GM19193 (cell line): ENCODE results near the gene PNMA8B.

Experiments
- POLR2A ChIP-seq: IDR thresholded peaks from 4 replicates; pipeline ENCODE4 v1.6.1; 2011; ENCODE audit not compliant: insufficient read depth, insufficient read length; ENCODE audit errors: extremely low read depth

The PNMA8B gene

DNA sequence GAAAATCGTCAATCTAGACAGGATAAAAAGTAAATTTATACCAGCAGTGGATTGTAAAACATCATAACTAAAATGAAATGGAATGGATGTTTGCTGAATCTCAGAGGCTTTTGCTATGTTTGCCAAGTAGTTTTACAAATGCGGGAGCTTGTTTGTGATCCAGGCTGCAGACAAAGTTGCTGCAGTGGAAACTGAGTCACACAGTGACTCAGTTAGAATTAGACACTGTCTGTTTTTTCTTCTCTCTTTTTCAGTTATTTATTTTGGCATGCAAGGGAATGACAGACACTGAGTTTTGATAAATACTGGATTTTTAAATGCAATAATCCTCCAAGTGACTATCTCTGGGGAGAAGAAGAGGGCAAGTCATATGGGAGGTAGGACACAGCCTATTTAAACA, 19.7 kb downstream of the PNMA8B start:
- no peak for TF ChIP-seq POLR2A

DNA sequence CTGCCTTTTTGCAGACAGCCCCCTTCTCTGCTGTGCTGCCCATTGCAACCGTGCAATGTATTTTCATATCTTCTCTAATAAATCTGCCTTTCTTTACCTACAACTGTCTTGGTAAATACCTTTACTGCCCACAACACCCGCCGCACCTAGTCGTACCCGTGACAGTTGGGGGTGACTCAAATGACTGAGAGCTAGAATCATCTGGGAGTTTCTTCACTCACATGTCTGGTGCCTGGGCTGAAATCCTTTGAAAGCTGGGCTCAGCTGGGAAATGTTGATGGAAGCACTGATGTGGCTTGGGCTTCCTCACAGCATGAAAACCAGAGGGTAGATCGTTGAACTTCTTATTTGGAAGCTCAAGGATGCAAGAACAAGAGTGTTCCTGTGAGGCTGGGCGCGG, 21.5 kb downstream of the PNMA8B start:
- TF ChIP-seq POLR2A, result no peak

DNA sequence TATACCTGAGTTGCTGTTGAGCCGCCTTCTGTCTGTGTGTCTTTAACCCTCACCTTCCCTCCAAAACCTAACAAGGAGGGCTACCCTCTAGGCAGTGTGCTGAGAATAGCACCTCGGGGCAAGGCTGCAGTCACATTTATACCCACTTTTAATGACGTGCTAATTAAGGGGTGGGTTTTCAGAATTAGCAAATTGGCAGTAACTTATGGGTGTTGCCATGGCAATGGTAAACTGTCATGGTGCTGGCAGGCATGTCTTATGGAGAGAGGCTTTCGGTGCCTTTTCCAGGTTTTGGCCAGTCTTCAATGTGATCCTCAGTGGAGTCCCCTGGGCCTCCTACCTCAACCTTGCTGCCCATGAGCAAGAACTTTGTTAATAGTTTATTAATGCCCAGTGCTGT, 23.1 kb downstream of the PNMA8B start:
- no peak for TF ChIP-seq POLR2A

DNA sequence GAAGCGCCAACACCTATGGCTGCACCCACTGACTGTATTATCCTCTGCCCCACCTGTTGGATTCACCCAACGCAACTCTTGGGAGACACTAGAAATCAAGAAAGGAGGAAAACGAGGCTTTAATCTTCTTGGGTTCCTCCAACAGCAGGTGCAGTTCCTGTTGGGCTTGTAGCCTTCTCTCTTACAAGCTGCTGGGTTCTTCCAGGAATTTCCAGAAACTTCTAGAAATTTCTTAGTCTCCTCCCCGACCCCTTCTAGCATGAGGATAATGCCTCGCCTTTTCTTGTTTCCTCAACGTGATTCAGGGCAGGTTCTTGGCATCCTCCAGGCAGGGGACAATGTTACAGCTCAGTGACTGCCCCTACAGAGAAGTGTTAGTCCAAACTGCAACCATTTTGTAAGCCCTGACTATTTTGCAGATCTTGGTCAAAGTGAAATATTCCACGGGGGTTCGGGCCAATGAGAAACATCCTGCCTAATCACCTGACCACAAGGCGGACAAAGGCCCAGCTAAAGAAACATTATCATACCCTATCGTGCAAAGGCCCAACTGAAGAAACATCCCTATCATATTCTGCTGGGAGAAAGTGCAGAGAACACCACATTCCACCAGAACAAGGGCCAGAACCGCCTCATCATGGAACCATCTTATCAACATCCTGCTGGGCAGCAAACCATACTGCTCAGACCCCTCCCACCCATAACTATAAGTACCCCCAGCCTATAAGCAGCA, 23.7 kb downstream of the PNMA8B start:
- no peak for TF ChIP-seq POLR2A

DNA sequence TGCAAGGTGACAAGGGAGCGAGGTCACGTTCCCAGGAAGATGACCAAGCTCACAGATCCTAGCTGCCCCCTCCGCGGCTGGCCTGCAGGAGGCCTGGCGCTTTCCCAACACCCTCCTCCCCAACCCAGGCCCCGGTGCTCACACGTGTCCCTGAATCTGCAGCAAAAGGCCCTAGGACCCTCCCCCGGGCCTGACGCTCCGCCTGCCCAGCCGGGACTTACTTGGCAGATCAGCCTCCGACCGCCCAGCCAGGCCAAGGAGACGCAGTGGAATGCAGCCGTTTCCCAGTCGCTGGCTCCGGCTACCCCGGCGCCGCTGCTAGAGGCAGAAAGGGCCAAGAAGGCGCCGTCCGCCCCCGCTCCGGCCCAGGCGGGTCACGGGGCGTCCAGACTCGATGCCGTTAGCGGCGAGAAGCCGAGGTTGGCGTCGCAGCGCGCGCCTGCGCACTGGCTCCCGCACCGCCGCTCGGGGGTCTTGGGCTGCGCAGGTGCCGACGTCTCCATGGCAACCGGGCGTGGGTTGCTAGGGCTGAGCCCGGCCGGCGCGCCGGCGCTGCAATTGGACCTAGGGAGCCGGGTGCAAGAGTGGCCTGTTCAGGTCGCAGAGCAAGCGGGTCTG, 24.4 kb downstream of the PNMA8B start, which contains the start of gene PNMA8A:
Gene PNMA8A, minus strand, starts transcription at position 448 of the 618 bp plus-strand sequence. CDS start 528 bp downstream, outside the sequence.
- TF ChIP-seq POLR2A, result no peak

DNA sequence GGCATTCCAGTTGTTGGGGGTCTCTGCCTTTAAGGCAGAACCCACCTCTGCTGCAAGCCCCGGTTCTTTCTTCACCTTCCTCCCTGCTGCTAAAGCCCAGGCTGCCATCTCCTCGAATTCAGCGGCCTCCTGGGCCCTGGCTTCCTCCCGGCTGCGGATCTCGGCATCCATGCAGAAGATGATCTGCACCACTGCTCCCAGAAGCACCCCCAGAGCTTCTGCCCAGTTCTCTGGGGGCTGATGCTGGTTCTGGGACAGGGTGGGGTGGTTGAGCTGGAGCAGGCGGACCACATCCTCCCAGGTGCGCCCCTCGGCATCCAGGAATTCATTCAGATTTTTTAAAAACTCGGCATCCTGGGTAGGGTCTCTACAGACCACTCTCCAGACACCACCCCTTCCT, 25.3 kb downstream of the PNMA8B start:
- TF ChIP-seq POLR2A, result no peak

DNA sequence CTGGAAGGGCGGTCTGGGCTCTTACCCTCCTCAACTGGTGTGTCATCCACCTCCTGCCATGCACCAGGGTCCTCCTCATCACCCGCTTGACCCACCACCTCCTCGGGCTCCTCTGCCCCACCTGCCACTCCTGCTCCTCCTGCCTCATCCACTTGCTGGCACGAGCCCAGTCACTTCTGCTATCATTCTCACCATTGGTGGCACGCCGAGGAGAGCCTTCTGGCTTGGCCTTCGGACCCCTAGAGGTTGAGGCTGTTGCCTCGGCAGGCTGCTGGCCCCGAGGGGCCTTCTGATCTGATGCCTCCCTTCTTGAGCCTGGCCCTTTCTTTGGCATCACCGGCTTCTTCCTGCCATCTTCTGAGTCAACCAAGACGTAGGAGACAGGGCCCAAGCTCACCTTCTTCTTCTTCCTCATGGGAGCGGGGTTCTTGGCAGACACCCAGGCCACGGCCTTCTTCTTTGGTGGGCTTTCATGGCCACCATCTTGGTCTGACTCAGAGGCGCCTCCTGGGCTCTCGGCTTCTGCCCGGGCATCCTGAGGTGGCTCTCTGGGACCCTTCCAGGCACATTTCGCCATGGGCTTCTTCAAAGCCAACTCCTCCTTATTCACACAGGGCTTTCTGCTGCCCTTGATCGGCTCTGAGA, 26.0 kb downstream of the PNMA8B start:
- no peak for TF ChIP-seq POLR2A

DNA sequence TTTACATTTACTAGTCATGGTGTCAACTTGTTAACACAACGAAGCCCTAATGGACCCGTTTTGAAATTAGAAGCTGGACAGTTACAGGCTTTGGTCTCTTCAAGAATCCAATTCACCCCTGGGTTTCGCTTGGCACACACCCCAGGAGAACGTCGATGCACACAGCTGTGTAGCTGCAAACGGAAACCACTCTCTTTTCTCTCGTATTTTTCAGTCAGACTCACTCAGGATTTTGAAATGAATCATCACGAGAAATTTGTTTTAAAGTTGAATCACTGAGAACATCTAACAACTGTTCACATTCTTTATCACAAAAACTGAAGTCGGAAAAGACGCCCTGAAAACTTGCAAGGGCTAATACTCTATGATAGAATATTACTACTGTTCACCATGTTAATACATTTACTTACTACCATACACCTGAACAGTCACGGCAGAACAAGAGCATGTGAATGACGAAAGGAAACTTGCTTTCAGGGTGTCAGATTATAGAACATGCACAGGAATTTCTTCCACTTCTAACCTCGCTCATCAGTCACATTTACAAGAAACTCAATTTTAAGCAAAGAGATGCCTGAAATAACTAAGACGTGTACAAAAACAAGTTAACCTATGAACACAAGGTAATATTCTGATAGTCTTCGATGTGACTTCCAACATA, 29.0 kb downstream of the PNMA8B start:
- TF ChIP-seq POLR2A, result no peak

DNA sequence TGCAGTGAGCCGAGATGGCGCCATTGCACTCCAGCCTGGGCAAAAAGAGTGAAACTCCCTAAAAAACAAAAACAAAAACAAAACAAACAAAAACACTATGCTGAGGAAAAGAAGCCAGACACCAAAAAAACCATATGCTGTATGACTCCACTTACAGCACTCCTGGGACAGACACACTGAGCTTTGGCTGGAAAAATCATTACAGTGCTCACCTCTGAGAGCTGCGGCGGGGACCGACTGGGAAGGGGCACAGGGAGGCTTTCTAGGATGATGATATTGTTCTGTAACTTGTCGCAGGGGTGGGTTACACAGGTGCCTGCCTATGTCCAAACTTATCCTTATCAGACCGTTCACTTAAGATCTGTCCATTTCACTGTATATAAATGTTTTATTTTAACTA, 32.2 kb downstream of the PNMA8B start:
- no peak for TF ChIP-seq POLR2A

DNA sequence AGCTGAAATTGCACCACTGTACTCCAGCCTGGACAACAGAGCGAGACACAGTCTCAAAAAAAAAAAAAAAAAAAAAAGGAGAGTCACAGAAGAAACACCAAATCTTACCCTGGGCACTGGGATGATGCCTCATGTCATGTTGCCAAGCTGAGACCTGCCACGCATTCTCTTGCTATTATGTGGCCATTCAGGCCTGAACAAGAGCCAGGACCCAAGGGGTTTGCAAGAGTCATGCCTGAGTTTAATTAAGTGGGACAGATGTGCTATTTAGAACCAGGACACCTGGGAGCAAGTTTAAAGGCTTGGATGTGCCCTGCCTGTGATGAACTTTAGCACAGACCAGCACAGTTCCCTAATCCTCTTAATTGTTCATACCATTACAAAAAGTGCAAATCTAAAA, 34.1 kb downstream of the PNMA8B start:
- no peak for TF ChIP-seq POLR2A

DNA sequence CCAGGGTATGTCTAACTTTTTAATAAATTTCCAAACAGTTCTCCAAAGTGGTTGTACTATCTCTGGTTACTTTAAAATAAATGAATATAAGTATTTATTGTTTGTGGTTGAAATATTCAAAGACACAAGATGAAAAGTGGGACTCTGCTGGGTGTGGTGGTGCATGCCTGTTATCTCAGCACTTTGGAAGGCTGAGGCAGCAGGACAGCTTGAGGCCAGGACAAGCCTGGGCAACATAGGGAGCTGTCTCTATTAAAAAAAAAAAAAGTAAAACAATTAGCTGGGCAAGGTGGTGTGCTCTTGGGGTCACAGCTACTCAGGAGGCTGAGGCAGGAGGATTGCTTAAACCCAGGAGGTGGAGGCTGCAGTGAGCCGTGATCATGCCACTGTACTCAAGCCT, 34.7 kb downstream of the PNMA8B start:
- no peak for TF ChIP-seq POLR2A

DNA sequence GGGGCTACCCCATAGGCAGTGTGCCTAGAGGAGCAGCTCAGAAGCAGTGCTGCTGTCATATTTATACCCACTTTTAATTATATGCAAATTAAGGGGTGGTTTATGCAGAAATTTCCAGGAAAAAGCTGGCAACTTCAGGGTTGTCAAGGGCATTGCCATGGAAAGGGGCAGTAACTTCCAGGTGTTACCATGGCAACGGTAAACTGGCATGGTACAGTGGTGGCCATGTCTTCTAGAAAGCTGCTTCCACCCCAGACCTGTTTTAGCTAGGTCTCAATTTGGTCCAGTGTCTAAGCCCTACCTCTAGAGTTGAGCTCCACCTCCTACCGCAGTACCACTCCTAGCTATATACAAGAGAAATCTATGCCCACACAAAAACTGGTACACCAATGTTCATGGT, 35.6 kb downstream of the PNMA8B start:
- TF ChIP-seq POLR2A, result no peak

DNA sequence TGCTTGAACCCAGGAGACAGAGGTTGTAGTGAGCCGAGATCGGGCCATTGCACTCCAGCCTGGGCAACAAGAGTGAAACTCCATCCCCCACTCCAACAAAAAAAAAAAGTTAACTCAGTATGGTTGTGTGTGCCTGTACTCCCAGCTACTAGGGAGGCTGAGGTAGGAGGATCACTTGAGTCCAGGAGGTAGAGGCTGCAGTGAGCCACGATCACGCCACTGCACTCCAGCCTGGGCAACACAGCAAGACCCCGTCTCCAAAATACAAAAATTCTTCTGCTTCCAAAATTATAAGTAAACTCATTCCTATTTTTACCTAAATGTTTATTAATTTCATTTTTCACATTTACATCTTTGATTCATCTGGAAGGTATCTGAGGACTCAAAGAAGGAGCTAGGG, 38.7 kb downstream of the PNMA8B start:
- no peak for TF ChIP-seq POLR2A

DNA sequence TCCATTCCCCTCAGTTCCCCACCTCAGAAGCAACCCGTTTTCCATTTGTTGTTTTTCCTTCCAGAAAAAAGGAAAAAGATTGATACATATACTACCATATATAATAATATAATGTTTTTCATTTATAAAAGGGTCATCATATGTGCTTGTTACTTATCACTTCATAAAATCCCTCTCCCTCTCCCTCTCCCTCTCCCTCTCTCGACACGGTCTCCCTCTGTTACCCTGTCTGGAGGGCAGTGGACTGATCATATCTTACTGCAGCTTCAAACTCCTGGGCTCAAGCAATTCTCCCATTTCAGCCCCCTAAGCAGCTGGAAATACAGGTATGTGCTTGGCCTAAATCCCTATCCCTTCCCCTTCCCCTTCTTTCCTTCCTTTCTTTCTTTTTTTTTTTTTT, 41.4 kb downstream of the PNMA8B start:
- no peak for TF ChIP-seq POLR2A

DNA sequence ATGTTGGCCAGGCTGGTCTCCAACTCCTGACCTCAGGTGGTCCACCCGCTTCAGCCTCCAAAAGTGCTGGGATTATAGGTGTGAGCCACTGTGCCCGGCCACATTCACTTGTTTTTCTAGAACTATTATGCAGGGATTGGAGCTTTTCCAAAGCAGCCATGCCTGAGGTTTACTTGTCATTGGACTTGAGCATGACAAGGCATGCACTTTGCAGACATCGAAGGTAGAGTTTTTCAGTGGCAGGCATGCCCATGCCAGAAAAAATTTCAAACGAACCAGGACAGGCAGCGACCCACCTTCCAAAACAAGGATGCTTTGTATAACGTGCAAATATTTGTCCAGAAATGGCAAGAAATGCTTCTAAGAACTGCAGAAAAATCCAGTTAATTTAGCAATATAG, 42.0 kb downstream of the PNMA8B start:
- TF ChIP-seq POLR2A, result no peak
